Right atrium auricular region (tissue), 2 donors: ENCODE data around the gene CISTR. TPM values are rescaled to one million over a fixed set of nuclear protein-coding genes. Genes with fewer than 3 reads are reported as not detected.

Experiments
- DNase-seq: peaks from one replicate; pipeline ENCODE4 v3.0.0-alpha.2; 2019; ENCODE audit warnings: low spot score
- H3K27ac ChIP-seq, 2 donors: fragments of 200-600 bp; sonication (generic); 1 replicate in 1 of 2; 2 replicates in 1 of 2; pipeline ENCODE4 v1.5.1; 2016 to 2019
- H3K27me3 ChIP-seq, 2 donors: fragments of 200-600 bp; sonication (generic); one replicate each; pipeline versions ENCODE4 v1.5.1 to v1.6.0; 2017 to 2019
- H3K36me3 ChIP-seq: fragments of 200-600 bp; sonication (generic); one replicate; pipeline ENCODE4 v1.5.1; 2016
- H3K4me1 ChIP-seq, 2 donors: fragments of 200-600 bp; sonication (generic); one replicate each; pipeline versions ENCODE4 v1.5.1 to v1.6.0; 2017 to 2019
- H3K4me3 ChIP-seq, 2 donors: fragments of 200-600 bp; sonication (generic); 1 replicate in 1 of 2; 2 replicates in 1 of 2; pipeline ENCODE4 v1.5.1; 2017 to 2019; ENCODE audit warnings: mild to moderate bottlenecking in 1 of 2, moderate library complexity in 1 of 2
- H3K9me3 ChIP-seq, 2 donors: fragments of 200-600 bp; sonication (generic); one replicate each; pipeline ENCODE4 v1.5.1; 2019
- CTCF ChIP-seq, 2 donors: fragments of 200-600 bp; sonication (generic); IDR thresholded peaks; one replicate each; pipeline ENCODE4 v1.5.1; 2019; ENCODE audit warnings: antibody characterized with exemption in 2 of 2
- total RNA-seq, 2 donors: library from RNA; depleted of rRNA; stranded (reverse); fragments of >200 nt; gene quantifications; one replicate each; pipeline ENCODE4 v1.1.0, GENCODE V29; 2016

The CISTR gene
- total RNA-seq, 2 donors from 2014 or later, result 3.7 TPM; not detected in 1

DNA sequence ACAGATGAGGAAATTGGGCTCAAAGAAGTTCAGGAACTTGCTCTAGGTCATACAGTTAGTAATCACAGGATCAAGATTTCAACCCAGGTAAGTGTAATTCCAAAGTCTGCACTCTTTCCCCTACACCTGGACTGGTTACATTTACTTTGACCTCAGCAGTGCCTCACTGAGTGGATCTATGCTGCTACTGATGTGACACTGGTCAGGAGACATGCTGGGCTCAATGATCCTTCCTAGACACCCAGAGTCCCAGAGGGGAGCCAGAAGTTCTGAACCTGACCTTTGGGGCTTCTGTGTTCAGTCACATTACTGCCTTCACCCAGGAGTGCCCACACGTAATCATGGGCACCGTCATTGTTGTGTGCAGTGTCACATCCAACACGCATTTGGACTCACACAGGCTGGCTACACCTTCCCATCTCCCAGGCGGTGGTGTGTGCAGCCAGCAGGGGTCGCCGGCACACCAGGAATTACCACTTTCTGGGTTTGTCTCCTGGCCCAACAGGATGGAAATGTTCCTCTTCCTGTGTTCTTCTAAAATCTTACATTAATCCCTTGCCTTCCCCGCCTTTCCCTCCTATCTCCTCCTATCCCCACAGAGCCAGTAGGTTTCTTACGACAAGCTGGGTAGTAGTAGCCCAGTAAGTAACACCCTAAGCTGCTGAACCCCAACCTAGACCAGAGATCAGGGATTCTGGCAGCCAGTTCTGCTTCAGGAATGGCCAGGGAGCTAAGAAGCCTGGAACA, 50.1 kb downstream of the CISTR start:
- no peaks in the 10 kb centered on the region for H3K36me3 ChIP-seq
- peaks cover 0 to 9% of the 10 kb centered on the region in 2 donors for H3K27me3 ChIP-seq
- peaks cover 0 to 6% of the 10 kb centered on the region in 2 donors for H3K4me1 ChIP-seq
- H3K4me3 ChIP-seq, result no peak overlapping the region
- H3K9me3 ChIP-seq, result no peaks in the 10 kb centered on the region
- no peak overlapping the region for H3K27ac ChIP-seq
- peak; percentile 86 for DNase-seq
- TF ChIP-seq CTCF (IDR thresholded peaks at IDR 0.05), result peak; percentile 78 to 93

DNA sequence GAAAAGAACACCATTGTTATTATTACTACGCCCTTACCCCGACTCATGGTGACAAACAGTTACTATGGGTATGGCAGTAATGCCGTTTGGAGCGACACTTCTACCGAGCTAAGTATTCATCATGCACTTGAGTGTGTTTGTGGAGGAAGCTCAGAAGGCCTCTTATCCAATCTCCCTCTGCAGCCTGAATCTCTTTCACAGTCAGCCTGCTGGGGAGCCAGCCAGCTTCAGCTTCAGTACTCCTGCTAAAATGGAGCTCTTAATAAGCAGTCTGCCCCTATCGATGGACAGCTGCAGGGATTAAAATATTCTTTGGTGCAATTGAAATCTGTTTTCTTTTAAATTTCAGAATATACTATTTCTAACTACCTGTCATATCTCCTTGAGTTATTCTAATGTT, 51.2 kb downstream of the CISTR start:
- Histone ChIP-seq H3K36me3 (no peaks in the 10 kb centered on the region), H3K4me1 (peaks cover 0 to 17% of the 10 kb centered on the region in 2 donors), H3K4me3 (no peak overlapping the region), H3K27ac (no peak overlapping the region), H3K9me3 (no peaks in the 10 kb centered on the region), H3K27me3 (peaks cover 0 to 9% of the 10 kb centered on the region in 2 donors)
- no peak for DNase-seq
- no peak for TF ChIP-seq CTCF (IDR thresholded peaks at IDR 0.05)

- H3K36me3 ChIP-seq, result no peaks in the 10 kb centered on the region
- no peak overlapping the region for H3K27ac ChIP-seq
- no peaks in the 10 kb centered on the region for H3K9me3 ChIP-seq
- peaks cover 4 to 9% of the 10 kb centered on the region in 2 donors for H3K27me3 ChIP-seq
- no peak overlapping the region for H3K4me3 ChIP-seq
- DNase-seq, result no peak
- TF ChIP-seq CTCF (IDR thresholded peaks at IDR 0.05), result no peak
- peaks cover 0 to 27% of the 10 kb centered on the region in 2 donors for H3K4me1 ChIP-seq
These were observed 52.1 kb downstream of the CISTR start for GRCh38 chr12:53699678-53700025.

DNA sequence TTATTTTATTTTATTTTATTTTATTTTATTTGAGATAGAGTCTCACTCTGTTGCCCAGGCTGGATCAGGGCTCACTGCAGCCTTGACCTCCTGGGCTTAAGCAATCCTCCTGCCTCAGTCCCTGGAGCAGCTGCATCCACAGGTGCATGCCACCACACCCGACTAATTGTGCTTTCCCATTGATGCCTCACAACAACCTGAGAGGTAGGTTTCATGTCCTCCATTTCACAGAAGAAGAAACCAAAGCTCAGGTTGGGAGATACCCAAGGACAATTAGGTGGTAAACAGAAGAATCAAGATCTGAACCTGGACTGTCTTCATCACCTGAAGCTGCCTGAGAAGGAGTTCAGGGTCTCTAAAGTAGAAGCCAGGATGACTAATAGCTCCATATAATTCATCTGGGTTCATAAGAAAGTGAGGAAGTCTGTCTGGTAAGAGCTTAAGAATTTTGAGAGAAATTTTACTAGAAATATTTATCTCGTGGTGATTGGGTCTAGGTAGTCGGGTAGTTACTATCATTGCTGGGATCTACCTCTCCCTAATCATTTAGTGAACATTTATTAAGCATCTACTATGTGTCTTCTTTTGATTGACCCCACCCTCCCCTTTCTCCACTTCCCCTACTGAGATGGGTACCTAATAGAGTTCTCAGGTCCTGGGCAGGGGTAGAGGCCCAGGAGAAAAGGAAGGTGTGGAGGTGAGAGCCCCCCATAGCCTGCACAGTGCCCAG, 52.7 kb downstream of the CISTR start:
- H3K4me1 ChIP-seq, result peaks cover 0 to 28% of the 10 kb centered on the region in 2 donors
- no peaks in the 10 kb centered on the region for H3K36me3 ChIP-seq
- H3K27ac ChIP-seq, result no peak overlapping the region
- H3K27me3 ChIP-seq, result peaks cover 9% of the 10 kb centered on the region in 2 donors
- no peak for DNase-seq
- H3K9me3 ChIP-seq, result no peaks in the 10 kb centered on the region
- no peak overlapping the region for H3K4me3 ChIP-seq
- TF ChIP-seq CTCF (IDR thresholded peaks at IDR 0.05), result no peak

- Histone ChIP-seq H3K27ac (no peak overlapping the region), H3K27me3 (peaks cover 9% of the 10 kb centered on the region in 2 donors), H3K4me1 (peaks cover 0 to 28% of the 10 kb centered on the region in 2 donors), H3K9me3 (no peaks in the 10 kb centered on the region), H3K36me3 (no peaks in the 10 kb centered on the region), H3K4me3 (peak overlapping the region; percentile 20 to 41)
- no peak for TF ChIP-seq CTCF (IDR thresholded peaks at IDR 0.05)
- DNase-seq, result no peak
These were observed 55.0 kb downstream of the CISTR start for GRCh38 chr12:53696655-53697331.

Other genes with a start within 250 kb of the CISTR start
- gene NPFF, start 244.5 kb downstream of the CISTR start, total RNA-seq, result not detected
- gene ATF7, start 125.6 kb downstream of the CISTR start, total RNA-seq, result 10 to 100 TPM; 22.1 to 24.7 TPM
- gene ATP5MC2, start 75.9 kb downstream of the CISTR start, total RNA-seq, result 100 to 1,000 TPM; 481 to 659 TPM
- 100 to 1,000 TPM; 182 to 232 TPM for gene CALCOCO1, start 24.5 kb downstream of the CISTR start, total RNA-seq
- not detected for gene HOXC13, start 186.9 kb upstream of the CISTR start, total RNA-seq
- not detected for gene HOXC12, start 202.9 kb upstream of the CISTR start, total RNA-seq
- gene HOXC11, start 221.1 kb upstream of the CISTR start, total RNA-seq, result not detected
- gene HOTAIR, start 223.0 kb upstream of the CISTR start, total RNA-seq, result not detected
- not detected for gene HOXC10, start 233.2 kb upstream of the CISTR start, total RNA-seq
- not detected for gene HOXC9, start 248.2 kb upstream of the CISTR start, total RNA-seq